GM21360 (cell line): ENCODE results near the gene PWP1.
A peak's percentile ranks its signal among the peaks of the same experiment; 100 is the strongest.

Experiments
- ATAC-seq: cut with Tn5 transposase; IDR thresholded peaks from one replicate; pipeline ENCODE4 v1.9.1; 2021; ENCODE audit warnings: mild to moderate bottlenecking, moderate library complexity; ENCODE audit not compliant: unreplicated experiment

PWP1 gene

DNA sequence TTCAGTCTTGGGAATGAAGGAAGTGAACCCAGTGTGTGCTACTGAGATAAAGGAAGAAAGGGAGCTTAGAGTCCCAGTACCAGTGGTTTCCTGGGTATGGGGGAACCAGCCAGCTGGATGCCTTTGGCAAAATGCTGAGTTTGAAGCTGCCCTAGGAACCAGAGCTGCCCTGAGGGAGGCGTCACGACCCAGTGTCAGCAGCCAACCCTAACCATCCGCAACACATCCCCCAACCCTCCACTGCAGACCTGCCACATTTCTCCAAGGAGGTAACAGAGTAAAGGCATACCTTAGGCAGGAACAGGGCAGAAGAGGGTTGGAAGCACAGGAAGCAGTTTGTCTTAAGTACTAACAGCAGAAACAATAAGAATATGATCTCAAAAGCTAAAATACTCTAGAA lies 46.8 kb downstream of the PWP1 start:
- ATAC-seq = no peak

DNA sequence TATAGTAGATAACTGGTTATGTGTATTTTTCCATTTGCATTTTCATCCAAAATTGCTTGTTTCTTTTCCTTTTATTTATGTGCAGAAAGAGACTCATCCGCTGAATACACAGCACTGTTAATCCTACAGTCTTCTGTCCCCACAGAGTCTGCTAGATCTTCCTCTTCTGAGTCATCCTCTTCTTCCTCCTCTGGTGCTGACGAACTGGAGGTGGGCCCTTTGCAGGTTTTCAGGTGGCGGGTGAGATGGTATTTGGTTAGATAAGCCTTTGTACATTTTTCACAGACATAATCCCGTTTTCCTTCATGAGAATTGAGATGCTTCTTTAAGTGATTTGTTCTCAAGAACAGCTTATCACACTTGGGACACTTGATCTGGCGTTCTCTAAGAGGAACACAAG lies 48.5 kb downstream of the PWP1 start:
- no peak for ATAC-seq

GRCh38 chr12:107735763-107736162 lies 50.2 kb downstream of the PWP1 start:
- no peak for ATAC-seq

GRCh38 chr12:107736914-107737313 lies 51.3 kb downstream of the PWP1 start:
- ATAC-seq = peak; percentile 83

DNA sequence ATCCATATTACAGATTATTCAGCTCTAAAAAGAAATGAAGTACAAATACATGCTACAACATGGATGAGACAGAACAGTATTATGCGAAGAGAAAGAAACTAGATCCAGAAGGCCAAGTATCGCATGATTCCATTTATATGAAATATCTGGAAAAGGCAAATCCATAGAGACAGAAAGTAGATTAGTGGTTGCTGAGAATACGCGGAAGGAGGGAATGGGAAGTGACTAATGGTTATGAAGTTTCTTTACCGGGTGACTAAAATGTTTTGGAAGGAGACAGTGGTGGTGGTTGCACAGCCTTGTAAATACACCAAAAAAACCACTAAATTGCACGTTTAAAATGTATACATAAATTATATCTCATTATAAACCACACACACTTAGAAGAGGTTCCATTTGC lies 62.9 kb downstream of the PWP1 start:
- ATAC-seq = no peak

DNA sequence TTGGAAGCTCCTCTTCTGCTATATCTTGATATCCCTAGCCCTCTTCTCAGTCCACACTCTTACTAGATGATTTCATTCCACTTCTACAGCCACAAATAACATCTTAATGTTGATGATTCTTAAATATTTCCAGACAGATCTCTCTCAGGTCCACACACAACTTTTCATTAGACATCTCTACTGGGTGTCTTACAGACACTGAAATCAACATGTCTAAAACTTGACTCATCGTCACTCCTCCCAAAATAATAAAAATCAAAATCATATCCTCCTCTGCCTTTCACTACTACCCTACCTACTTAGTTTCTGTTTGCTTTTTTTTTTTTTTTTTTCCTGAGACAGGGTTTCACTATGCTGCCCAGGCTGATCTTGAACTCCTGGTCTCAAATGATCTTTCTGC lies 63.5 kb downstream of the PWP1 start:
- no peak for ATAC-seq

- no peak for ATAC-seq
These were observed 73.8 kb downstream of the PWP1 start for GRCh38 chr12:107759410-107759809.

GRCh38 chr12:107760207-107760808 lies 74.7 kb downstream of the PWP1 start:
- ATAC-seq = peak; percentile 20

DNA sequence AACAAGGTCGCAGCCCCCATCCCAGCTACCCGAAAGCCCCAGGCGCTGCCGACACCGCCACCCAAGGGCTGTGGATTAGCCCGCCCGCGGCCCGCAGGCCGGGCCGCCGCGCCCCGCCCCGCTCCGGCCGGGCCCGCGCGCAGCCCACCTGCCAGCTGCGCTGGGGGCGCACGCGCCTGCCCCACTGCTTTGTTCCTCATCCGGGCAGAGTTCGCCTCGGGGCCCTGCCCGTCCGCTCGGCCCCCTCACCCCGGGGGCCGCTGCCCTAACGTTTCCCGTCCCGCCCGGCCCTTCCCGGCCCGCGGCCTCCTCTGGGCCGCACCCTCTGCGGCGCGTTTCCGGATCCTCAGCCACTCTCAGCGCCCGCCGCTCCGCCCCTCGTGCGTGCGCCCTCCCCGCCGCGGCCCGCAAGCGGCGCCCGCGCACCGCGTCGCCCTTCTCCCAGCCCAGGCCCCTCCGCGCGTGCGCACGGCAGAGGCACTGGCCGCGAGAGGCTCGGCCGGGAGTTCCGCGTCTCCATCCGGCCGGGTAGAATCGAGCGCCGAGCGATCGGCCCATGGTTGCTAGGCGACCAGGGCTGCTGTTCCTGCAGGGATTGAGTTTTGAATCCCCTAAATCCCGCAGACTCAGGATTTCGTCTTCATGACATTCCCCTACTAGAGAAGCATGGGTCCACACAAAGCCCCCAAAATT lies 75.4 kb downstream of the PWP1 start, which contains the start of gene PRDM4:
Gene PRDM4, minus strand, starts transcription at position 329 of the 693 bp plus-strand sequence. CDS start 622 bp downstream, outside the sequence.
- peak; percentile 90 for ATAC-seq

DNA sequence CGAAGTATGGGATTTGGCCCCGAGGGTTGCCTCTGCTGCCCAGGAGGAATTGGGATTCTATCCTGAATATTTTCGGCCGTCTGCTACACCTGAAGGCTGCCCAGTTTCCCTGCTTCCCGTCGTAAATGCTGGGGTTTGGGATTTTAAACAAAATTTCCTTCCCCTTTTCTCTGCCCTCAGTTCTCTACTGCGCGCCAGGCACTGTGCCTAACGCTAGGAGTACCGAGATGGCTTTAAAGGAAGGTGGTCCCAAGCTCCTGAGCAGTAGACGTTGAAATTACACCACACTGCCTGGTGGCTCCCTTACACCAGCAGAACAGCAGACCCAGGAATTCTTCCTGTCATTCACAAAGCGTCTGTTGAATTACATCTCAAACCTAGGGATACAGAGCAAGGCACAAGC lies 75.9 kb downstream of the PWP1 start:
- ATAC-seq = peak; percentile 11
